ENCODE results near the gene TFDP2. TPM values are rescaled to one million over a fixed set of nuclear protein-coding genes. Genes with fewer than 3 reads are reported as not detected.
"Not testable (repeated sequence)": the region's sequence is repeated elsewhere in the genome, so short reads cannot be mapped to it uniquely, and the experiment has no call there.

Gene TFDP2
- total and polyA plus RNA-seq, 2 experiments from 2014 or later: 26.8 to 55.4 TPM

DNA sequence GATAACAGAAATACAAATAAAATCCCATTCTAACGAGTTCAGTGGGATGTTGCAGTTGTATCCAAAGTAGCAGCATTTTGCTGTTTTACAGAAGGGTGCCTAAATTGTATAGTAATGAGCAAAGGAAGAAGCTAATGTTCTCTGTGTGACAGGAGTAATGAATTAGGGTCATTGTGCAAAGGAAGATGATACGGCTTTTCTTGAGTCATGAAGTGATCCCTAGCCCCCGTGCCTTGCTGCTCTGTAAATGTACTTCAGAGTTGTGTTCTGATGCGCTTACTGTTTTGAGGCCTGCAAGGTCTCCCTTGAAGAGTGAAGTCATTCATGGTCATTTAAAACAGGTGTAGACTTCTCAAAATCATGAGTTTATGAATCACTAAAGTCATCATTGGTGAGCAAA is 235.0 kb downstream of the TFDP2 start:
- no peak for DNase-seq
- no peak overlapping the region for H3K4me2 ChIP-seq (ENCODE audit: unreplicated experiment)
- H3K4me1 ChIP-seq (ENCODE audit: insufficient read depth): peaks cover 8% of the 10 kb centered on the region; the same call in 1 of the 2 replicates
- no peak overlapping the region for H3K27ac ChIP-seq
- no peak overlapping the region for H3K4me3 ChIP-seq
- in situ Hi-C loops (cut with MboI): no loop called here
- no peaks in the 10 kb centered on the region for H4K20me1 ChIP-seq (ENCODE audit: insufficient read depth)
- TF ChIP-seq EZH2phosphoT487 (IDR thresholded peaks at IDR 0.05; ENCODE audit: insufficient read depth, low read depth): no peak
- TF ChIP-seq EZH2 (IDR thresholded peaks at IDR 0.05; ENCODE audit: insufficient read depth, poor library complexity, severe bottlenecking): no peak
- H3K79me2 ChIP-seq (ENCODE audit: insufficient read depth): 0 out of 2 replicates have a peak, but pooled peaks cover 3% of the 10 kb centered on the region
- no peak overlapping the region for H3K9ac ChIP-seq
- 0 out of 2 replicates have a peak, but pooled peaks cover 6% of the 10 kb centered on the region for H3F3A ChIP-seq (ENCODE audit: insufficient read depth)
- H3K27me3 ChIP-seq (replicated peaks; ENCODE audit: insufficient read depth): no peaks in the 10 kb centered on the region
- WGBS, 2 experiments (ENCODE audit: low coverage in 1 of 2, low lambda C conversion rate in 2 of 2, missing lambda C conversion rate in 2 of 2): 86 to 95% methylated on average over 4 of the region's 4 CpGs
- no peaks in the 10 kb centered on the region for H3K9me3 ChIP-seq (ENCODE audit: low read depth)
- peaks cover 1% of the 10 kb centered on the region for H3K36me3 ChIP-seq (ENCODE audit: low read depth)
- no peak overlapping the region for H2AFZ ChIP-seq
- no peaks in the 10 kb centered on the region for H3K9me2 ChIP-seq (ENCODE audit: insufficient read depth)

DNA sequence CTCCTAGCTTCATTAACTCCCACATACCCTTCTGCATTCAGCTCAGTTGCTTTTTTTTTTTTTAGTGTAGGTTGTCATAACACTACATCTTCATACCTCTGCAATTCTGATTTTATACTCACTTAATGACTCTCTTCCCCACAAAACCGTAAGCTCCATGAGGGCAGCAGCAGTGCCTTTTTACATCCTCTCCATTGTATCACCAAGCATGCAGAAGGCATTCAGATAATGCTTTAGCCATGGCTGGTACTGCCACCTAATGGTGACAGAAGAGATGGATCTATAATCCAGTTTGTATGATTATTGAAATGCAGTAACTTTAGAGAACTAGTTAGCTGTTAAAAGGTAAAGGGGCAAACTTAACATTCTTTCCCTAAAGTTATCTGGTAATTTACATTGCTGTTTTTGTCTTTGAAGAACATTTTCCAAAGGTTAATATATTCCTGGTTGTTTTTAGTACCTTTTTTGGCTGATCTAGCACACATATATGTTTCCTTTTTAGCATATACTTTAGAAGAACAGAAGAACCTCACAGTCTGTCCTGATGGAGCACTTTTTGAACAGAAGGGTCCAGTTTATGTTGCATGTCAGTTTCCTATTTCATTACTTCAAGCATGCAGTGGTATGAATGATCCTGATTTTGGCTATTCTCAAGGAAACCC is 236.1 kb downstream of the TFDP2 start:
- peak; percentile 79 for DNase-seq
- no peak overlapping the region for H2AFZ ChIP-seq
- peaks cover 11% of the 10 kb centered on the region for H3K36me3 ChIP-seq (ENCODE audit: low read depth)
- 6 to 16% methylated on average over 1 of the region's 1 CpG for WGBS, 2 experiments (ENCODE audit: low coverage in 1 of 2, low lambda C conversion rate in 2 of 2, missing lambda C conversion rate in 2 of 2)
- peaks cover 8% of the 10 kb centered on the region; the same call in 1 of the 2 replicates for H3K4me1 ChIP-seq (ENCODE audit: insufficient read depth)
- H3K27me3 ChIP-seq (replicated peaks; ENCODE audit: insufficient read depth): no peaks in the 10 kb centered on the region
- H4K20me1 ChIP-seq (ENCODE audit: insufficient read depth): no peaks in the 10 kb centered on the region
- H3K9ac ChIP-seq: no peak overlapping the region
- H3K9me3 ChIP-seq (ENCODE audit: low read depth): no peaks in the 10 kb centered on the region
- no peaks in the 10 kb centered on the region for H3K9me2 ChIP-seq (ENCODE audit: insufficient read depth)
- in situ Hi-C loops (cut with MboI): no loop called here
- no peak overlapping the region for H3K27ac ChIP-seq
- 0 out of 2 replicates have a peak, but pooled peaks cover 6% of the 10 kb centered on the region for H3K79me2 ChIP-seq (ENCODE audit: insufficient read depth)
- TF ChIP-seq EZH2 (IDR thresholded peaks at IDR 0.05; ENCODE audit: insufficient read depth, poor library complexity, severe bottlenecking): no peak
- no peak for TF ChIP-seq EZH2phosphoT487 (IDR thresholded peaks at IDR 0.05; ENCODE audit: insufficient read depth, low read depth)
- H3F3A ChIP-seq (ENCODE audit: insufficient read depth): 0 out of 2 replicates have a peak, but pooled peaks cover 6% of the 10 kb centered on the region
- H3K4me2 ChIP-seq (ENCODE audit: unreplicated experiment): no peak overlapping the region
- no peak overlapping the region for H3K4me3 ChIP-seq

DNA sequence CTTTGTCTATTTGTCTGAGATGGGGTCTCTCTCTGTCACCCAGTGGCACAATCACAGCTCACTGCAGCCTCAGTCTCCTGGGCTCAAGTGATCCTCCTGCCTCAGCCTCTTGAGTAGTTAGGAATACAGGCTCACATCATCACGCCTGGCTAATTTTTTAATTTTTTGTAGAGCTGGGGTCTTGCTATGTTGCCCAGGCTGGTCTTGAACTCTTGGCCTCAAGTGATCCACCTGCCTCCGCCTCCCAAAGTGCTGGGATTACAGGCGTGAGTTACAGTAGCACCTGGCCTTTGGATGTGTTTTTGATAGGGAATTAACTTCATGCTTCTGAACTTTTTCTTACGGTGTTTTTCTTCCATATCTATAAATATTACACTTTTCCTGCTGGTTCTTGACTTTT is 239.4 kb downstream of the TFDP2 start:
- DNase-seq; H3K9ac ChIP-seq; H3K9me2 ChIP-seq (ENCODE audit: insufficient read depth); in situ Hi-C loops (cut with MboI); H2AFZ ChIP-seq; H4K20me1 ChIP-seq (ENCODE audit: insufficient read depth); H3K4me1 ChIP-seq (ENCODE audit: insufficient read depth); H3K27ac ChIP-seq; H3K4me2 ChIP-seq (ENCODE audit: unreplicated experiment); H3K4me3 ChIP-seq; H3K9me3 ChIP-seq (ENCODE audit: low read depth); H3K27me3 ChIP-seq (replicated peaks; ENCODE audit: insufficient read depth): not testable (repeated sequence)
- 98% methylated on average over 4 of the region's 4 CpGs for WGBS, 2 experiments (ENCODE audit: low coverage in 1 of 2, low lambda C conversion rate in 2 of 2, missing lambda C conversion rate in 2 of 2)
- peaks cover 18% of the 10 kb centered on the region; the same call in 1 of the 2 replicates for H3K79me2 ChIP-seq (ENCODE audit: insufficient read depth)
- H3K36me3 ChIP-seq (ENCODE audit: low read depth): peaks cover 24% of the 10 kb centered on the region
- H3F3A ChIP-seq (ENCODE audit: insufficient read depth): peaks cover 13% of the 10 kb centered on the region; the same call in 1 of the 2 replicates

DNA sequence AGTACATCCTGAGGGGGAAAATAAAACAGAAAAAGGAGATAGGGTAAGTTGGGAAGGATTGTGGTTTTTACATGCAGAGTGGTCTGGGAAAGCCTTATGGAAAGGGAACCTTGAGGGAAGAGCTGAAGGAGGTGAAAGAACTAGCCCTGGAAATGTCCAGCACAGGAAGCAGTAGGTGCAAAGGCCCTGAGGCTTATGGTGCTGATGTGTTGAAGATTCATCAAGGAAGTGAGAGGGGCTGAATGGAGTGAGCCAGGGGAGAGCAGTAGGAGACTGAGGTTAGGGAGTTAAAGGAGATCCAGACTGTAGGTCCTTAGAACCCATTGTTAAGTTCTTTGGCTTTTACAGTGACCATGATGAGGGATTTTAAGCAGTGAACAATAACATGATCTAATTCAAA is 239.9 kb downstream of the TFDP2 start:
- H3K9ac ChIP-seq: no peak overlapping the region
- H3K27ac ChIP-seq: no peak overlapping the region
- no peak overlapping the region for H3K4me3 ChIP-seq
- H3F3A ChIP-seq (ENCODE audit: insufficient read depth): peaks cover 14% of the 10 kb centered on the region; the same call in 1 of the 2 replicates
- H3K4me1 ChIP-seq (ENCODE audit: insufficient read depth): no peaks in the 10 kb centered on the region
- H3K27me3 ChIP-seq (replicated peaks; ENCODE audit: insufficient read depth): no peaks in the 10 kb centered on the region
- H3K9me2 ChIP-seq (ENCODE audit: insufficient read depth): no peaks in the 10 kb centered on the region
- H3K79me2 ChIP-seq (ENCODE audit: insufficient read depth): peaks cover 18% of the 10 kb centered on the region; the same call in 1 of the 2 replicates
- TF ChIP-seq EZH2phosphoT487 (IDR thresholded peaks at IDR 0.05; ENCODE audit: insufficient read depth, low read depth) (no peak), EZH2 (IDR thresholded peaks at IDR 0.05; ENCODE audit: insufficient read depth, poor library complexity, severe bottlenecking) (no peak)
- no peak for DNase-seq
- peaks cover 24% of the 10 kb centered on the region for H3K36me3 ChIP-seq (ENCODE audit: low read depth)
- in situ Hi-C loops (cut with MboI): no loop called here
- no peaks in the 10 kb centered on the region for H3K9me3 ChIP-seq (ENCODE audit: low read depth)
- no peak overlapping the region for H3K4me2 ChIP-seq (ENCODE audit: unreplicated experiment)
- H4K20me1 ChIP-seq (ENCODE audit: insufficient read depth): no peaks in the 10 kb centered on the region
- H2AFZ ChIP-seq: no peak overlapping the region

Measured in GM23248 (cell line).